CD1c-positive myeloid dendritic cell (primary cell): ENCODE measurements around the gene RFWD3.

Experiments
- DNase-seq: peaks from one replicate; pipeline ENCODE4 v3.0.0-alpha.2; 2016; ENCODE audit errors: extremely low spot score

The RFWD3 gene

DNA sequence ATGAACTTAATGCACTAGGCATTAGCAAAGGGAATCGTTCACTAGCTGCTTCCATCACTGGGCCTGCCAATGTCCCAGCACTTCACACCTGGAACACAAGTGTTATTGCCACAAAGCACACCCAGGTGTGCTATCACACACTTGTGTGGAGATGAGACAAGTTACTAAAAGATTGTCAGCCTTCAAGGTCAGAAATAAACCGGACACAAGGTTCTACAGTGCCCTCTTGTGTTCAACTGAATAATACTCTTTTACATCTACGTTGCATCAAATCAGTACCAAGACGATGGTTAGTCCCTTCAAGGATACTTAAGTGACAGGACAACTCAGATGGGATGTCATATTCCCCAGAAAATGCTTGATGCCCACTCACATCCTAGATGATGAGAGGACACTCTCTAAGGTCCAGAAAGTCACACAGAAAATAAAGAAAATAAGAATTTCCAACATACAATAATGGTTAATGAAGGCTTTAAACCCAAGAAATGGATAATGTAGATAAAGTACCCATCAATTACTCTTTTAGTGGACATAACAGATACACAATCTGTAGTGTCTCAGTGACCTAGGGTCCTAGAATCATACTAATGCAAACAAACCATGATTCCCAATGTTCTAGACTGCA, 43.4 kb downstream of the RFWD3 start:
- peak; percentile 60 for DNase-seq

DNA sequence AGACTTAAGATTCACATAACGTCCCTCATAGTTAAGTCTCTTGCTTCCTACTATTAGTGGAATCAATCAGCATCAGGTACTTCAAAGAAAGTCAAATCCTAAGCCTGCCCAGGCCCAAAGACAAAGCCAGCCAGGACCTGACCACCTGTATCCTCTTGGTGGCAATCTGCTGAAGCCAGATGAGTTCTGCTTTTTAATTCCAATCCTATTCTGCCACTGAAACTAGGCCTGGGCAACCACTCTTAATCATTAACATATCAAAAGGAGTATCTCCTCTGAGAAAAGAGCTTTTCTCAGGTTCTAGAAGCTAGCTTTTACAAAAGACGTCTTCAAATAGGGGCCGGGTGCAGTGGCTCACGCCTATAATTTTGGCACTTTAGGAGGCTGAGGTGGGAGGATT, 44.7 kb downstream of the RFWD3 start:
- DNase-seq = no peak

DNA sequence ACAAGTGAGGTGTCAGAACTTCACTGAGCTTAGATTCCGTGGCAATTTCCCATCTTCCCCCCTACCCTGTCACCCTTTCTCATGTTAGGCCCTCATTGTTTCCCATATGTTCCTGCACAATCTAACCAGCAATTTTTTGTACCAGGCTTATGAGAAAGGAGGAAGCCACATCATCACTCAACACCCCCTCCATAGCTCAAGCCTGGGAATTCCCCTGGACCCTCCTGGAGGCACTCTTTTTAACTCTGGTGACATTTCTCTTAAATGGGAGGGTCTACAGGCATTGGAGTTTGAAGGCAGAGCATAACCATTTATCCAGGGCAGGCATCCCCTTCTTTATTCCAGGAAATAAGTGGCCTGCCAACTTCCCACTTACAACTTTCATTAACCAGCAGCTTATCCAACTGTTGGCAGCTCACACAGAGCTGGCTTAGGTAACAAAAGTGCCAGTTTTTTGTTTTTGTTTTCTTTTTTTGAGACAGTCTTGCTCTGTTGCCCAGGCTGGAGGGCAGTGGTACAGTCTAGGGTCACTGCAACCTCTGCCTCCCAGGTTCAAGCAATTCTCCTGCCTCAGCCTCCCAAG, 49.4 kb downstream of the RFWD3 start:
- no peak for DNase-seq

DNA sequence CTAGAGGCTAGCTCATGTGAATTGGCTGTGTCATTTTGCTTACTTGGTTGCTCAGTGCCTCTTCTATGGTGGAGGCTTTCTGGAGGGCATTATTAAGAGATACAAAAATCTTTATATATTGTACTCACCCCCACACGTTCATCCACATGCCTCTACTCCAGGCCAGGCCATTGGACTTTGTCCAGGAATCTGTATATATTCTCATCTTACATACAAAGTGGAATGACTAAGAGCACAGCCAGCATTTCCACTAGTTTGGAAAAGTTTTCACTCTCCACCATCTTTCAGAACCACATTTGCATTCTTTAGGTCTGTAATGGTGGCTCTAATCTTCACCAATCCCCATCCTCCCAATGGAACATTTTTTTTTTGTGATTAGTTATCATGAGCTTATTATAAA, 55.0 kb downstream of the RFWD3 start:
- no peak for DNase-seq

DNA sequence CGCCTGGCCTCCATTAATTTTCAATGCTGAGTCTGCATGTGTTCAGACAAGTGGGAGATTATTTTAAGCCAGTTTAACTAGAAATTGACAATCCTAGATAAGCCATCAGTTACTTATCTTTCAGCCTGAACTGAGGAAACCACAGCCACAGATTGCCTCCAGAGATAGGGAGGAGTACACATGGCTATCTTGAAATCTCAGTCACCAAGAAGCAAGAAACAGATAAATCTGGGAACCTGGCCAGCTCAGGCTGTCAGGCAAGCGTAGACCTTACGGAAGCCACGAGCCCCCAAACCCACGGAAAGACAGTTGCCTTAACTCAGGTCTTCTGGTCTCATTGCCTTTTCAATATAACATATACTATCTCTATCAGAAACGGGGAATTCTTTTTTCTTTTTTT, 57.7 kb downstream of the RFWD3 start:
- DNase-seq = peak; percentile 29

DNA sequence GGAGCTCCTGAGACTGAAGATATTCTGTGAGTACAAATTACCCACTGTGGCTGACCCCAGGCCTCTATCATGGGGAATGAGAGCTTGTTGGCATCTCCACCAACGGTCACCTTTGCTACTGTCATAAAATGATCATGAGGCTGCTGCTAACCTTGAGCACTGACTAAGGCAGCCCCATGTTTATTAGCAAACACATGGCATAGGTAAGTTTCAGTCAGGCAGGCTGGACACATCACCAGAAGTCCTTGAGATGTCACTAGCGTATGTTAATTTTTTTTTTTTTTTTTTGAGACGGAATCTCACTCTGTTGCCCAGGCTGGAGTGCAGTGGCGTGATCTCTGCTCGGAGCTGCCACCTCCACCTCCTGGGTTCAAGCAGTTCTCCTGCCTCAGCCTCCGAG, 58.3 kb downstream of the RFWD3 start:
- DNase-seq = no peak

DNA sequence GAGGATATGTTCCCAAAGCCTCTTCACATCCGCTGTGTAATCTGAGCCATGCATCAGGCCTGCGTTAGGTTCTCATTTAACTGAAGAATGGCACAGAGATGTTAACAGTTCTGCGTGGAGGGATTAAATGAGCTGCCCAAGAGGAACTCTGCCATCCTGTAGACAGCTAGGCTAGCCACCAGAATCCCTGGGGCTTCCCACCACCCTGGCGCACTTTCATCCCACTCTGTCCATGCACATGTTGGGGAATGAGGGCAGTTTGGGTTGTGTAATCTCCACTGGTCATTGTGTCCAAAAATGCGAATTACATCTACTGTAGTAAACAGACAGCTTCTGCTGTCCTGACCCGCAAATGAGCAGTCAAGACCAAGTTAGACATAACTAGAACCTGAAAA, 58.7 kb downstream of the RFWD3 start:
- DNase-seq = no peak

DNA sequence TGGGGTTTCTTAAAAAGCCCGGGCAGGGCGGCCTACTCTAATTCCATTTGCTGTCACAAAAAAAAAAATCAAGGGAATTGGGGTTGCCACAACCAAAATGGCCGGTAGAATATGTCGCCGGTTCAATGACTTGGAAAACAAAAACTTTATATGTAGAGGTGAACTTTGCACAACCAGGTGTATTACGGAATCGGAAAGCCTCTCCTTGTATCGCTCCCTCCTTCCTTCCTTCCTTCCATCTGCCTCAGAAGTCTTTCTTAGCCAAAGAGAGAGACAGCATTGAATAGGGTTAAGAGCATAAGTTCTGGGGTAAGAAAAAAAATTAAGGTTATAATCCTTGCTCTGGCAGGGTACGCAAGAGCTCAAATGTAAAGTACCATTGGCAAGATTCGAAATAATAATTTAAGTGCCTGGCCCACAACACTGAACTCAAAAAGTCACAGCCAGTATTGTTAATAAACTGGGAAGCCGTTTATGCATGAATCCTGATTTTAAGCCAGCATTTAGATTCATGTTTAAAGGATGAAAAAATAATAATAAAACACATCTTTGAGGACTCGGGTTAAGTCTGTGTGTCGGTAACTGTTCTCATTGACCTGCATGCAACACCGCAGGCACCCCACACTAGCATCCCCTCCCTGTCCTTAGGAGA, 59.2 kb downstream of the RFWD3 start:
- DNase-seq = no peak

DNA sequence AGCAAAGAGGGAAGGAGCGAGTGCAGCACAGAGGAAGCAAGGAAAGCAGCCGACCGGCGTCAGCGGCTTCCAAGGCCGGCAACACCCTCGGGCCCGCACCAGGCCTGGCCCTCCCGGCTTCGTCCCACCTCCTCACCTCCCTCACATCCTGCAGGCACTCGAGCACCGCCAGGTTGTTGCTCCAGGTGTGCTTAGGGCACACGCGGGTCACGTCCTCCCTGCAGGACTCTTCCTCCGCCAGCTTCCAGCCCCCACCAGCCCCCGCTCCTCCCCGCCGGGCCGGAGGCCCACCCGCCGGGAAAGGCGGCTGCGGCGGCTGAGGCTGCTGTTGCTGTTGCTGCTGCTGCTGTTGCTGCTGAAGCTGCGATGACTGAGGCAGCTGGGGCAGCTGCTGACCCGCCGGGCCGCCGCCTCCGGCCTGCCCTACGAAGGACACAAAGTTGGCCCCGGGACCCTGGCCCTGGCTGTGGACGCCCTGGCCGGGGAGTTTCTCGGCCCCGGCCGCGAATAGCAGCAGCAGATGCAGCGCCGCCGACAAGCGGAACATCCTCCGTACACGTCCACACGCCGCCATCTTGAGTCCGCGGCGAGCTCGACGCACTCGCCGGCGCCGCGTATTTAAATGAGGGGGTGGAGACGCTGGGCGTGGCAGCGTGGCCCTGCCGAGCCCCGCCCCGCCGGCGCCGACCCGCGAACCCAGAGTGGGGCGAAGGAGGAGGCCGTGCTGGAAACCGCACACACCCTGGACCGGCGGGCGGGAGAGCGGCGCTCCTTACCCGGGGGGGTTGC, 60.0 kb downstream of the RFWD3 start, which contains the start of gene GLG1:
GLG1 (minus strand) TSS at position 594 of the 789 bp plus-strand sequence; CDS start at position 574, 20 bp downstream.
- DNase-seq = peak; percentile 96

DNA sequence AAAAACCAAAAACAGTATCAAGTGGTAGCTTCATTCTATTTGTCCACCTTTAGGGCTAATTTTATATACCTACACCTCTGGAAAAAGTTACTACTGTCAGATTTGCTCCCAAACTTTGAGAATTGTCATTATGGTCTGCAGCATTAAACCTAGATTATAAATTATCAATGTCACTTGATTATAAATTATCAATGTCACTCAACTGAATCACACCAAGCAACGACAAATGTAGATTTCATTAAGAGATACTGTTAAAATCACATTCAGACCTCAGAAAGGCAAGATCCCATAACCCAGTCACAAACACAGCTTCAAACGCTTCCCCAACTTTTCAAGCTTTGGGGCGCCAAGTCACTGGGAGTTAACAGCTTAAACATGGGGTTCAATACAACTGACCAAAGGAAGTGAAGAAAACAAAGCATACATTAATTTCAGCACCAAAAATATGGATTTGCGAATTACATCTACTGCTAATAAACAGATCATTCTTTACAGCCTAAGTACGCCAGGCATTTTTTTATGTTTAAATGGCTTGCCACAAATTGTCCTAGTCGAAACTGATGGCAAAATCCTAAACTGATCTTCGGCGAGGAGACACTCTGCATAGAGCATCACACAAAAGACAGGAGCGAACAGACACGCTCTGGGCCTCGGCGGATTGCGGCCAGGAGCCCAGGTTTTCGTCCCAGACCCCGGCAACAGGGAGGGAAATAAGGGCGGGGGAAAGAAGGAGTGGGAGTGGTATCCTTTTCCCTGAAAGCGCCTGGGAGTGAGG, 60.7 kb downstream of the RFWD3 start:
- no peak for DNase-seq

DNA sequence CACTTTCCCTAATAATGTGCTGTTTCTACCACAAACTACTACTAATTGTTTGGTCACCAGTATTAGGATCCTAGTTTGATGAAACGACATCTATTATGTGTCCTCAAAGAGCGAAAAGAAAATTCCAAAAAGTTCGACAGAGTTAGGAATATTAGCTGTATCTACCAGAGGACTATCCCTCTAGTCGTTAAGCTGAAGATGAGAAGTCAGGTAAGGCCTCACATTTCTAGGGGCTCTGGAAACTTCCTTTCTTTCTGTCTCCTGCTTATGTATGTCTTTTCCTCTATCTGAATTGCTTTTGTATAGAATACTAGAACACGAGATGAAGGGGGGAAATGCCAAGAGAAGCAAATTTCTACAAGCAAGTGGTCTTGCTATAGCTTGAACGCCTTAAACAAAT, 61.3 kb downstream of the RFWD3 start:
- DNase-seq = no peak

DNA sequence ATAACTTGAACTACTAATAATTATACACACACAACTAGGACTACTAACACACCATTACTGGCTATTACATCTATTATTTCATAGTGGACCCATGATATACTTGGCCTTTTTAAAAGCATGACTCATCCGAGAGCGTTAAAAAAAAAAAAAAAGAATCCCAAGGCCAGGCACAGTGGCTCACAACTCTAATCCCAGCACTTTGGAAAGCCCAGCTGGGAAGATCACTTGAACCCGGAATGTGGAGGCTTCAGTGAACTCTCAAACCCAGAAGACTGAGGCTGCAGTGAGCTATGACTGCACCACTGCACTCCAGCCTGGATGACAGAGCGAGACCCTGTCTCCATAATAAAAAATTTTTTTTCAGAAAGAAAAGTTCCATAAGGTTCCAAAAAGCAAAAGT, 62.8 kb downstream of the RFWD3 start:
- DNase-seq = no peak

DNA sequence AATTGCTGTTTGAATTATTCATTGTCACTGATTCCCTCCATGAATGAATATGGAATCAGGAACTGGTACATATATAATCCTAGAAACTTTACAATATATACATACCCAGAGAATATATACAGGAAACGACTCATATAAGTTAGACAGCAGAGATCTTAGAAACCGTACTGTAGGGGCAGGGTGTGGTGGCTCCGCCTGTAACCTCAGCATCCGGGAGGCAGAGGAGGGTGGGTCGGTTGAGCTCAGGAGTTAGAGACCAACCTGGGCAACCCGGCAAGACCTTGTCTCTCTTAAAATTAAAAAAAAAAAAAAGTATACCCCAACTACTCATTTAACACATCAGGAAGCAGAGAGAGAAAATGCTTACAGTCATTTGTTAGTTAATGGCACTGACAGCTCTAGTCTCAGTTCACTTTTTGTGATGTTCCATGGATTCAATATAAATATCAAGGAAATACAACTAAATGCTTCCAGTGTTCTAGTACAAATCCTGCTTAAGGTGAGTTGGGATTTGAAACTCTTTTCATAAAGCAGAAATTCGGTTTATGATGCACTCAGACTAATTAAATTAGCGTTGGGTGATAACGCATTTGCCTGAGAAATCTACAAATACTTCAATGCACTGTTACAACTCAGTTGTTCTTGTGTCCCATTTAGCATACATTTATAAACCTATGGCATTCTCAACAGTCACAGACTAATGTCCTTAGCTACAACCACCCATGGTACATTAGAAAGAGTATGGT, 65.4 kb downstream of the RFWD3 start:
- peak; percentile 21 for DNase-seq

DNA sequence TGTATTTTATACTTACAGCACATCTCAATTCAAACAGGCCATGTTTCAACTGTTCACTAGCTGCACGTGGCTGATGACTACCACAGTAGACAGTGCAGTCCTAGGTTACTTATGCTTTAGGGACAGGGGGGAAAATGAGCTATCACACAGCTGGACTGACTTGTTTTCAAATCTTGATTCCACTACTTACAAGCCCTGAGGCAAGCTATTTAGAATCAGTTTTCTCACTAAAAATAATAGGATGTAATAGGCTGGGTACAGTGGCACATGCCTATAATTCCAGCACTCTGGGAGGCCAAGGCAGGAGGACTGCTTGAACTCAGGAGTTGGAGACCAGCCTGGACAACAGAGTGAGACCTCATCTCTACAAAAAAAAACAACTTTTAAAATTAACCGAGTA, 70.1 kb downstream of the RFWD3 start:
- DNase-seq = no peak

DNA sequence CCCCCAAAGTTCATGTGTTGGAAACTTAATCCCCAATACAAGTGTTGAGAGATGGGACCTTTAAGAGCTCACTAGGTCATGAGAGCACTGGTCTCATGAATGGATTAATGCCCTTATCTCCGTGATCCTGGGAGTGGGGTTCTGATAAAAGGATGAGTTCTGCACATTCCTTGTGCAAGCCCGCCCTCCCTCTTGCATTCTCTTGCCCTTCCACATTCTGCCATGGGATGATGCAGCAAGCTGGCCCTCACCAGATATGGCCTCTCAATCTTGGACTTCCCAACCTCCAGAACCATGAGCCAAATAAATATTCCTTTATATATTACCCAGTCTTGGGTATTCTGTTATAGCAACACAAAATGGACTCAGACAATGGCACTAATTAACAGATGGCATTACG, 73.8 kb downstream of the RFWD3 start:
- no peak for DNase-seq

DNA sequence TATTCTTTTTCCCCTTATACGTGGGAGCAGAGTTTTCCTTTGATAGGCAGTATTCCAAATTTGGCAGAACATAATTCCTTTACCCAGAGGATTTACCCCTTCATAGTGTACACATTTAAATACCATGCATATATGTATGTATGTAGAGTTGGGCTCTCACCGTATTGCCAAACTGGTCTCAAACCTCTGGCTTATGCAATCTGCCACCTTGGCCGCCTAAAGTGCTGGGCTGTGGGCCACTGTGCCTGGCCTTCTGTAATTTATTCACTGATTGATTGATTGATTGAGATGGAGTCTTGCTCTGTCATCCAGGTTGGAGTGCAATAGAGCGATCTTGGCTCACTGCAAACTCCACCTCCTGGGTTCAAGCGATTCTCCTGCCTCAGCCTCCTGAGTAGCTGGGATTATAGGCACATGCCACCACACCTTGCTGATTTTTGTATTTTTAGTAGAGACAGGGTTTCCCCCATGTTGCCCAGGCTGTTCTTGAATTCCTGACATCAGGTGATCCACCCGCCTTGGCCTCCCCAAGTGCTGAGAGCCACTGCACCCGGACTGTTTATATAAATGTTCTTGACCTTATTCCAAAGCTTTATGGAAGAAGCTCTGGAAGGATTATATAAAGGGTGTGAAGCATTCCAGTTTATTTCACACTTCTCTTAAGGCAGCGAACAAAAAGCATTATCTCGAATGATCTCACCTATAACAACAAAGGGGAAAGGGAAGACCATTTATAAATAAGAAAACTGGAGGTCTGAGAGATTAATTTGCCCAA, 74.6 kb downstream of the RFWD3 start:
- DNase-seq = no peak

DNA sequence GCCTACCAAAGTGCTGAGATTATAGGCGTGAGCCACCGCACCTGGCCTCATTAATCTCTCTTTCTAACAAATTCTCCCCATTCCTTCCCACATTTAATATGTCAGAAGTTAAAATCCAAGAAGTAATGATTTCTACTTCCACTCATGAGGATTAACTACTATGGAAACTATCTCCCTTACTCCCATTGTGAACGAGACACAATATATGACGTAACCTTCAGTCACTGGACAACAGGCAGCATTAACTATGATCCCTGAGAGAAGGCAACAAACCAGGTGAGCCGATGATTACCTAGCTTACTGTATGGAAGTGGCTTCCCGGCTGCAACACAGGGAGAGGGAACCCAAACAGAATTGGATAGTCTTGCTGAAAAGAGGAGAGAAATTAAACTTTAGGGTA, 79.7 kb downstream of the RFWD3 start:
- DNase-seq = no peak

DNA sequence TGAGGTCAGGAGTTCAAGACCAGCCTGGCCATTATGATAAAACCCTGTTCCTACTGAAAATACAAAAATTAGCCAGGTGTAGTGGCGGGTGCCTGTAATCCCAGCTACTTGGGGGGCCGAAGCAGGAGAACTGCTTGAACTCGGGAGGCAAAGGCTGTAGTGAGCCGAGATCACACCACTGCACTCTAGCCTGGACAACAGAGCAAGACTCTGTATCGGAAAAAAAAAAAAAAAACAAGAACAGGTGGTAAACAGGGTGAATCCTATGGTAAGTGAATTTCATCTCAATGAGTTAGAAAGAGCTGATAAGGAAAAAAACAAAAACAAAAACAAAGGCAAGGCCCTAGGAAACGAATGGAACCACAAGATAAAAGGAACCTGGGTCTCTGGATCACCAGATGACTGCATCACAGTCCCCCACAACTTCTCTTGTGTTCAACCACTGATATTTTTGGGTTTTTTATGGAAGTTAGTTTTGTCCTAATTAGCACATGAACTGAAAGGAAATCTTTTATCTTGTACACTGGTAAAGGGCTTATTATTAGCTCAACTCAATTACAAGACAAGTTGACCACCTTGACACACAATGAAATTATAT, 80.7 kb downstream of the RFWD3 start:
- peak; percentile 51 for DNase-seq

DNA sequence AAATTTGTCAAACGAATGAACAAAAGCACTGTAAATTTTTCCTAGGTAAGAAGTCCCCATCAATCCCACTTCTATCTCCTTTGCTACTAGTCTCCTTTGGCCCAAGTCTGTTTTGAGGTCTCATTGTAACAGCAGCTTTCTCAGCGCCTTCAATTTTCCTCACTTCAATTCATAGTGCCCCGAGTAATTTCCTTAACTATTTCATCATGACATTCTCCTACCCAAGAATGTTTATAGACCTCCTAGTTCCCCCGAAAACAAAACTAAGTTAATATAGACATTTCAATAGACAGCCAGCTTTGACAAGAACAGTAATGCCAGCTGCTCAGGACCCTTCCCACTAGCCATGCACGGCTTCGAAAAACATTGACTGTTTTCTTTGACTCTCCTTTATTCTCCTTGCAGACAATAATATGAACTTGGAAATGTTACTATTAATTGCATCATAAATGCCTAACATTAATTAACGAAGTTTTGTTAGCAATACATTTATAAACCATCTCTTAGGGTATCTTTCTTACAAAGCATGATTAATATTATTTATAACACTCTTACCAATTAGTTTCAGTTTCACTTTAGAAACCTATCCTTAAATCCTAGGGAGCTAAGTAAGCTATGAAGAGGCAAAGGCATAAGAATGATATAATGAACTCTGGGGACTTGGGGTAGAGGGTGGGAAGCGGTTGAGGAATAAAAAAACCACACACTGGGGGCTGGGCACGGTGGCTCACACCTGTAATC, 82.6 kb downstream of the RFWD3 start:
- DNase-seq = no peak
